GM12875 (cell line): ENCODE results near the gene CLDN10.

Experiments used
- H3K4me3 ChIP-seq: one replicate; pipeline ENCODE4 v1.5.1; 2011; ENCODE audit warnings: low read depth, low read length, control low read depth
- CTCF ChIP-seq: IDR thresholded peaks from 2 replicates; pipeline ENCODE4 v1.5.1; 2011; ENCODE audit warnings: low read depth, mild to moderate bottlenecking, control low read depth, inconsistent platforms, low read length, moderate library complexity, borderline replicate concordance; ENCODE audit not compliant: insufficient read depth

The CLDN10 gene

DNA sequence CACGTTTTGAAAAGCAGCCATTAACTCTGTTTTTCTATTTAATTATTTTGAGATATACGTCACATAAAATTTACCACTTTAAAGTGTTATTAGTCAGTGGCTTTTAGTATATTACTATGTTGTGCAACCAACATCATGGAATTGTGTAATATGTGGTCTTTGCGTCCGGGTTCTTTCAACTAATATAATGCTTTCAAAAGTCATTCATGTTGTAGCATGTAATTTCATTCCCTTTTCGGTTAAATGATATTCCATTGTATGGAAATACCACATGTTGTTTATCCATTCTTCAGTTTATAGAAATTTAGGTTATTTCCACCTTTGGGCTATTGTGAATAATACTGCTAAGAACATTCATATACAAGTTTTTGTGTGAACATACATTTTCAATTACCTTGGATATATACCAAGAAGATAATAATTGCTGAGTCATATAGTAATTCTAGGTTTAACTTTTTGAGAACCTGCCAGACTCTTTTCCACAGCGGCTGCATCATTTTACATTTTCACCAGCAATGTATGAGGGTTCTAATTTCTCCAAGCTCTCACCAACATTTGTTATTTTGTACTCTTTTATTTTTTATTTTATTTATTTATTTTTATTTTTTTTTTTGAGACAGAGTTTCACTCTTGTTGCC is 28.1 kb upstream of the CLDN10 start:
- TF ChIP-seq CTCF, result no peak

DNA sequence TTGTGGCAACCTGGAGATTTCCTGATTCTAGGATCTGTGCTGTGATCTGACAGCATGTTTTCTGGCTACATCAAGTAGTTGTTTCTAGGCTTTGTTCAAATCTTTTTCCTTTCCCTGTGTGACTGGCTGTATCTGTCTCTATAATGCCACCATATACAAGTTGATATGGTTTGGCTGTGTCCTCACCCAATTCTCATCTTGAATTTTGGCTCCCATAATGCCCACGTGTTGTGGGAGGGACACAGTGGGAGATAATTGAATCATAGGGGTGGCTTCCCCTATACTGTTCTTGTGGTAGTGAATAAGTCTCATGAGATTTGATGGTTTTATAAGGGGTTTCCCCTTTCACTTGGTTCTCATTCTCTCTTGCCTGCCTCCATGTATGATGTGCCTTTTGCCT is 24.6 kb upstream of the CLDN10 start:
- H3K4me3 ChIP-seq, result no peak overlapping the region
- no peak for TF ChIP-seq CTCF

More for the DNA sequence above, 28.1 kb upstream of the CLDN10 start:
- no peak overlapping the region for H3K4me3 ChIP-seq

DNA sequence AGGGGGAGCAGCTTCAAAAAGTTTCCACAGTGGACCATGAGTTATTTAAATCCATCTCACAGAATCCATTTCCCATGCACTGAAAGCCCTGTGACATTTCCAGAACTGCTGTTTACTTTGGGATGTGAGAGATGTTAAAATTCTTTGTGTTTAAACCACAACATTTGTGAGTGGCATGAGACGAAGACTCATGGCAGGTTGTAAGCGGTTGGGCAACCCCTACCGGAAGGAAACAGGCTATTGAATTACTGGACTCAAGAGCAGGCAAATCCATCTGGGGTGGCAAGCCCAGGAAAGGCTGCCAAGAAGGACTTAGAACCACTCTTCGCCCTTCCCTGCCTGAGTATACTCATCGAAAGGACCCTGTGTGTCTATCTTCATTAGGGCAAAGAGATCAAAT is 22.3 kb upstream of the CLDN10 start:
- no peak overlapping the region for H3K4me3 ChIP-seq
- no peak for TF ChIP-seq CTCF

GRCh38 chr13:95533545-95534160 is 18.9 kb upstream of the CLDN10 start:
- TF ChIP-seq CTCF, result no peak
- no peak overlapping the region for H3K4me3 ChIP-seq

DNA sequence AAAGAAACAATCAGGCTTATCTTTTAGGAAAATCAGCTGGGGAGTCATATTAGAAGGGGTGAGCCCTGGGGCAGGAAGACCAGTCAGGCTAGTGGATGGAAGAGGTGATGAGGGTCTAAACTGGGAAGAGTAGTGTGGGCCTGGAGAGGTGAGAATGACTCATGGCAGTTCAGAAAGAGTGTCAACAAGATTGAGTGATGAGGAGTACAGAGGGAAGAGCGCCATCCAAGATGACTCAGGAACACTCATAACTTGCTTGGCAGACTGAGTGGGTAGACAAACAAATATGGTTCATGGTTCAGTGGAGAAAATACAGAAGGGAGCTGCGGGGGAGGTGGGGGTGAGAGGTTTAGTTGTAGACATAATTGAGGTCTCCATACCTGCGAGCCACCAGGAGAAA is 17.3 kb upstream of the CLDN10 start:
- H3K4me3 ChIP-seq, result no peak overlapping the region

GRCh38 chr13:95536632-95537241 is 15.8 kb upstream of the CLDN10 start:
- peak; percentile 8; the same call in 1 of the 2 replicates for TF ChIP-seq CTCF

More for the DNA sequence above, 17.3 kb upstream of the CLDN10 start:
- no peak for TF ChIP-seq CTCF

DNA sequence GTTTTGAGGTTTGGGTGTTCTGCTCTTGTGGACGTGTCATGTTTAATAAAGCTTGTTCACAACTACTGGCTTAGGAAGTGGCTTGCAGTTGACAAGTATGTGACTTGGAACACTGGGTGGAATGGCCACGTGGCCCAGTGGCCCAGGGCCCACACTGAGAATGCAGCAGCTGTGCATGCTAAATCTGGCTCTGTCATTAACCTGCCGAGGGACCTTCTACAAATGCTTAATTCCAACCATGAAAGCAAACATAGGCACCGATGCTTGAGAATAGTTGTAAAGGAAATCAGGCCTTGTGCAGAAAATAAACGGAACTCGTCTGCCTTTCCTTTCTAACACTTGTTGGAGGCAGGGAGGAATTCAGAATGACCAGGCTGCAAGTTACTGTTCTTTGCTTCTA is 11.6 kb upstream of the CLDN10 start:
- no peak overlapping the region for H3K4me3 ChIP-seq
- TF ChIP-seq CTCF, result no peak

More at GRCh38 chr13:95536632-95537241, 15.8 kb upstream of the CLDN10 start:
- no peak overlapping the region for H3K4me3 ChIP-seq
